Parathyroid adenoma (tissue), 2 donors: ENCODE measurements around the gene GRK1.

Source experiments
- H2AFZ ChIP-seq: fragments of 300-600 bp; sonication (generic); one replicate; pipeline ENCODE4 v1.7.0; 2017; ENCODE audit warnings: antibody characterized with exemption, mild to moderate bottlenecking
- H3K27ac ChIP-seq: fragments of 300-600 bp; sonication (generic); one replicate; pipeline ENCODE4 v1.7.0; 2017
- H3K27me3 ChIP-seq: fragments of 300-600 bp; sonication (generic); one replicate; pipeline ENCODE4 v1.7.0; 2017; ENCODE audit warnings: low read length; ENCODE audit not compliant: control insufficient read depth, insufficient read depth
- H3K36me3 ChIP-seq: fragments of 300-600 bp; sonication (generic); one replicate; pipeline ENCODE4 v1.7.0; 2017; ENCODE audit warnings: low read length; ENCODE audit not compliant: control insufficient read depth, insufficient read depth
- H3K4me1 ChIP-seq: fragments of 300-600 bp; sonication (generic); one replicate; pipeline ENCODE4 v1.7.0; 2017; ENCODE audit warnings: control low read depth
- H3K4me2 ChIP-seq: fragments of 300-600 bp; sonication (generic); one replicate; pipeline ENCODE4 v1.7.0; 2017; ENCODE audit warnings: low read length
- H3K4me3 ChIP-seq: fragments of 300-600 bp; sonication (generic); one replicate; pipeline ENCODE4 v1.7.0; 2017; ENCODE audit warnings: low read depth, low read length
- H3K79me2 ChIP-seq: fragments of 300-600 bp; sonication (generic); one replicate; pipeline ENCODE4 v1.7.0; 2017; ENCODE audit warnings: control low read depth
- H3K9ac ChIP-seq: fragments of 300-600 bp; sonication (generic); one replicate; pipeline ENCODE4 v1.7.0; 2017; ENCODE audit warnings: mild to moderate bottlenecking
- H3K9me3 ChIP-seq: fragments of 300-600 bp; sonication (generic); one replicate; pipeline ENCODE4 v1.7.0; 2017; ENCODE audit warnings: low read length; ENCODE audit not compliant: control insufficient read depth
- TF ChIP-seq, protein P1 (sequence below): fragments of 300-600 bp; sonication (generic); IDR thresholded peaks from one replicate; pipeline ENCODE4 v1.7.0; 2017; ENCODE audit warnings: antibody characterized with exemption, mild to moderate bottlenecking
- donor health status: primary hyperparathyroidism.

The GRK1 gene

GRCh38 chr13:113651511-113652403, 15.3 kb upstream of the GRK1 start:
- Histone ChIP-seq H3K4me1 (peaks cover 13% of the 10 kb centered on the region), H3K4me2 (no peak overlapping the region), H3K9me3 (no peaks in the 10 kb centered on the region), H3K4me3 (no peak overlapping the region), H3K27me3 (no peaks in the 10 kb centered on the region), H3K79me2 (no peaks in the 10 kb centered on the region), H3K36me3 (no peaks in the 10 kb centered on the region), H3K27ac (no peak overlapping the region), H2AFZ (no peak overlapping the region), H3K9ac (no peak overlapping the region)
- TF ChIP-seq, protein P1, sequence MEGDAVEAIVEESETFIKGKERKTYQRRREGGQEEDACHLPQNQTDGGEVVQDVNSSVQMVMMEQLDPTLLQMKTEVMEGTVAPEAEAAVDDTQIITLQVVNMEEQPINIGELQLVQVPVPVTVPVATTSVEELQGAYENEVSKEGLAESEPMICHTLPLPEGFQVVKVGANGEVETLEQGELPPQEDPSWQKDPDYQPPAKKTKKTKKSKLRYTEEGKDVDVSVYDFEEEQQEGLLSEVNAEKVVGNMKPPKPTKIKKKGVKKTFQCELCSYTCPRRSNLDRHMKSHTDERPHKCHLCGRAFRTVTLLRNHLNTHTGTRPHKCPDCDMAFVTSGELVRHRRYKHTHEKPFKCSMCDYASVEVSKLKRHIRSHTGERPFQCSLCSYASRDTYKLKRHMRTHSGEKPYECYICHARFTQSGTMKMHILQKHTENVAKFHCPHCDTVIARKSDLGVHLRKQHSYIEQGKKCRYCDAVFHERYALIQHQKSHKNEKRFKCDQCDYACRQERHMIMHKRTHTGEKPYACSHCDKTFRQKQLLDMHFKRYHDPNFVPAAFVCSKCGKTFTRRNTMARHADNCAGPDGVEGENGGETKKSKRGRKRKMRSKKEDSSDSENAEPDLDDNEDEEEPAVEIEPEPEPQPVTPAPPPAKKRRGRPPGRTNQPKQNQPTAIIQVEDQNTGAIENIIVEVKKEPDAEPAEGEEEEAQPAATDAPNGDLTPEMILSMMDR = no peak

DNA sequence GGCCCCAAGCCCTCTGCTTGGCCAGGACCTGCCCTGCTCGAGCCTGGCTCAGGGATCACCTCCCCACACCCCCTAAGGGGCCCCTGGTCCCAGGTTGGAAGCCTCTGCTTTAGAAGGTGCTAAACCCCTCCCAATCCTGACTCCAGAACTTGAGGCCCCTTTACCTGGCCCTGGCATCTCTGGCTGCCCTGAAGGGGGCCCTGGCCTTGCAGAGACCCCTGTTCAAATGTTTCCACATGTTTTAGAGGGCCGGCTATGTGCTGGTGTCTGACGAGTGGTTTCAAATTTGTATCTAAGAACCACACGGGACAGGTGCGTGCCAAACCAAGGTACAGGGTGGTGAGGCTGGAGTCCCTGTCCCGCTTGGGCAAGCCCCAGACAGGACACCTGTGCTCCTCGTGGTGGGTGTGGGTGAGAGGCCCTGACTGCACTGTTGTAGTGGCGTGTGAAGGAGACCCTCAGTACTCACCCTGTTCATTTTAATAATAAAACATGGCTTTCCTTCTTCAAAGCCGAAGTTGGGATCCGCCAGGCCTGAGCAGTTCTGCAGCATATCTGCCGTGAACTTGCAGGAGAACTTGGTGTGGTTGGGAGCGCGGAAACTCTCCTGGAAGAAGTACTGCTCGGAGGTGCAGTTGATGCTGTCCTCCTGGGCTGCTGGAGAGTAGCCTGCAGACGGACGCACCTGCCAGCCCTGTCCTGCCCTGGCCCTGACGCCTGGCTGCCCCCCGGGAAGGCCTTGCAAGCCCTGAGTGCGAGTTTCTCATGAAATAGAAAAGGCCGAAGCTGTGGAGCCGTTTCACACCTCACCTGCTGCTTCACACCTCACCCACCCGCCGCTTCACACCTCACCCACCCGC, 14.4 kb upstream of the GRK1 start:
- no peaks in the 10 kb centered on the region for H3K36me3 ChIP-seq
- H3K9me3 ChIP-seq = no peaks in the 10 kb centered on the region
- H3K4me2 ChIP-seq = no peak overlapping the region
- TF ChIP-seq, protein P1 = no peak
- H3K27me3 ChIP-seq = no peaks in the 10 kb centered on the region
- no peak overlapping the region for H3K9ac ChIP-seq
- H3K4me3 ChIP-seq = no peak overlapping the region
- H3K27ac ChIP-seq = no peak overlapping the region
- no peaks in the 10 kb centered on the region for H3K79me2 ChIP-seq
- no peak overlapping the region for H2AFZ ChIP-seq
- H3K4me1 ChIP-seq = peaks cover 13% of the 10 kb centered on the region

DNA sequence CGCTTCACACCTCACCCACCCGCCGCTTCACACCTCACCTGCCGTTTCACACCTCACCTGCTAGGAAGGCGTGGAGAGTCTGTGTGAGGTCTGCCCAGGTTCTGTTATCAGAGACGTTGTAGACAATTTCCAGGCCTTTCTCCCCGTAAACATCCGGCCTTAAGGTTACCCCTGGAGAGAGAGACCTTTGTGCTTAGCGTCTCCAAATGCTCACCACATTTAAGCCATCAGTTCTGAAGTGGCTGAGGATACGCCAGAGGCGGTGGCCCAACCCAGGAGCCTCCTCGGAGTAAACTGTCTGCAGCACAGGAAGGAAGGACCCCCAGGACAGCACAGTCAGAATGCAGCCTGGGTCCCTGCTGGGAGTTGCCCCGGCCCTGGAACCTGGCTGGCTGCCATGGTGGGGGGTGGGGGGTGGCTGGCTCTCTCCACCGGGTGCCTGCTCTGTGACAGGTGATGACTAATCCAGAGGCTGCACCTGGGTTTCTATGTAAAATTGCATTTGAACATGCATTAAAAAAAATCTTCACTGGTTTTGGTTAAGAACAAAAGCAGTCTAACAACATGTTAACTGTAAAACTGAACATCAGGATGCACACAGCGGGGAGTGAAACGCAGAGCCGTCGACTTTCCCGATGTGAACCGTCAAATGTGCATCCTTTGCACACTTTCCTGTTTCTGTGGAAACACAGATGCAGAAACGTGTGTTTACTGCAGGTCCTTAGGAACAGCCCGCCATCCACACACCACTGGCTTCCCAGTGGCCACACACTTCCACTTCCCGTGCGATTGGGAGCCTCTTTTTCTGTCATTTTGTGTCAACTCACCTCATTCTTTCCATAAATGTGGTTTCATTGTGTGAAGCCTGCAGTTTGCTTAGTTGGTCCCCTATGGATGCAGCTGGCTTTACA, 13.5 kb upstream of the GRK1 start:
- Histone ChIP-seq H3K4me3 (no peak overlapping the region), H3K9ac (no peak overlapping the region), H3K4me2 (no peak overlapping the region), H3K79me2 (no peaks in the 10 kb centered on the region), H3K27me3 (no peaks in the 10 kb centered on the region), H3K4me1 (peaks cover 9% of the 10 kb centered on the region), H3K9me3 (no peaks in the 10 kb centered on the region), H3K36me3 (no peaks in the 10 kb centered on the region), H3K27ac (no peak overlapping the region), H2AFZ (no peak overlapping the region)
- TF ChIP-seq, protein P1 = no peak

DNA sequence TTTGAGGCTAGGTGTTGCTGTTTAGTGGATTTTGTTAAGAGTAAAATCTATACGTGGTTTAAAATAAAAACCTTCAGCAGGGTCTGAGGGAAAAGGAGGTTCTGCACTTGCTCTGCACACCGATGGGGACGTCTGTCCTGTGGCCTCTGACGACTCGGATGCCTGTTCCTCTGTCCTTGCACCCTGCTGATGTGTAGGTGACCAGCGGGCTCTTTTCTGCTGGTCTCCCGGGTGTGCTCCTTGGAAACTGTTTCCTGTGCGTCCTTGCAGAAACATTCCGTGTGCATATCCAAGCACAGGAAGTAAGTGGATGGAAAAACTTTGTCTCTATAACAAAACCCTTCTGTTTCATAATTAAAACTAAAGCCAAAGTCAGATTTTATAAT, 12.9 kb upstream of the GRK1 start:
- no peak overlapping the region for H3K27ac ChIP-seq
- no peaks in the 10 kb centered on the region for H3K9me3 ChIP-seq
- peaks cover 9% of the 10 kb centered on the region for H3K4me1 ChIP-seq
- no peak overlapping the region for H3K9ac ChIP-seq
- no peaks in the 10 kb centered on the region for H3K36me3 ChIP-seq
- H3K4me2 ChIP-seq = no peak overlapping the region
- H3K79me2 ChIP-seq = no peaks in the 10 kb centered on the region
- H2AFZ ChIP-seq = no peak overlapping the region
- TF ChIP-seq, protein P1 = no peak
- H3K4me3 ChIP-seq = no peak overlapping the region
- no peaks in the 10 kb centered on the region for H3K27me3 ChIP-seq
